Measurements from ENCODE around the gene WDR20.
A peak's percentile ranks its signal among the peaks of the same experiment; 100 is the strongest.
"Not testable (repeated sequence)": the region's sequence is repeated elsewhere in the genome, so short reads cannot be mapped to it uniquely, and the experiment has no call there.

WDR20 gene, protein sequence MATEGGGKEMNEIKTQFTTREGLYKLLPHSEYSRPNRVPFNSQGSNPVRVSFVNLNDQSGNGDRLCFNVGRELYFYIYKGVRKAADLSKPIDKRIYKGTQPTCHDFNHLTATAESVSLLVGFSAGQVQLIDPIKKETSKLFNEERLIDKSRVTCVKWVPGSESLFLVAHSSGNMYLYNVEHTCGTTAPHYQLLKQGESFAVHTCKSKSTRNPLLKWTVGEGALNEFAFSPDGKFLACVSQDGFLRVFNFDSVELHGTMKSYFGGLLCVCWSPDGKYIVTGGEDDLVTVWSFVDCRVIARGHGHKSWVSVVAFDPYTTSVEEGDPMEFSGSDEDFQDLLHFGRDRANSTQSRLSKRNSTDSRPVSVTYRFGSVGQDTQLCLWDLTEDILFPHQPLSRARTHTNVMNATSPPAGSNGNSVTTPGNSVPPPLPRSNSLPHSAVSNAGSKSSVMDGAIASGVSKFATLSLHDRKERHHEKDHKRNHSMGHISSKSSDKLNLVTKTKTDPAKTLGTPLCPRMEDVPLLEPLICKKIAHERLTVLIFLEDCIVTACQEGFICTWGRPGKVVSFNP
- total RNA-seq, result 56.1 to 70.9 (median 66.6) reads per million in 4 experiments

- DNase-seq, result peak; percentile 99
These were observed at the start of gene WDR20 for GRCh38 chr14:102139286-102140026. TSS of gene WDR20 (plus strand) at chr14:102139897. CDS start at chr14:102139924, 27 bp downstream.

GRCh38 chr14:102090713-102091112 lies 49.0 kb upstream of the WDR20 start:
- no peak for DNase-seq

DNA sequence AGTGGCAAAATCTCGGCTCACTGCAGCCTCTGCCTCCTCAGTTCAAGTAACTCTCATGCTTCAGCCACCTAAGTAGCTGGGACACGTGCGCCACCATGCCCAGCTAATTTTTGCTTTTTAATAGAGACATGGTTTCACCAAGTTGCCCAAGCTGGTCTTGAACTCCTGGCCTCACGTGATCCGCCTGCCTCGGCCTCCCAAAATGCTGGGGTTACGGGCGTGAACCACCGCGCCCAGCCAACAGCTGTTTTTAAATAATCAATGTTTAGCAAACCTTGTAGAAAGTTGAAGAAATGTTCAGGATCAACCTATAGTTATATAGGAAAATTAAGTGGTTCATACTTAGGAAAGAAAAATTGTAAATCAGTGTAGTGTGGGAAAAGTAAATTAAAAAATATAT lies 46.9 kb upstream of the WDR20 start:
- no peak for DNase-seq

- no peak for DNase-seq
These were observed 45.6 kb upstream of the WDR20 start for GRCh38 chr14:102094101-102094500.

GRCh38 chr14:102095231-102095870 lies 44.3 kb upstream of the WDR20 start:
- no peak for DNase-seq

GRCh38 chr14:102095871-102096568 lies 43.7 kb upstream of the WDR20 start:
- DNase-seq, result no peak

GRCh38 chr14:102096569-102097188 lies 43.0 kb upstream of the WDR20 start:
- DNase-seq, result peak; percentile 63

DNA sequence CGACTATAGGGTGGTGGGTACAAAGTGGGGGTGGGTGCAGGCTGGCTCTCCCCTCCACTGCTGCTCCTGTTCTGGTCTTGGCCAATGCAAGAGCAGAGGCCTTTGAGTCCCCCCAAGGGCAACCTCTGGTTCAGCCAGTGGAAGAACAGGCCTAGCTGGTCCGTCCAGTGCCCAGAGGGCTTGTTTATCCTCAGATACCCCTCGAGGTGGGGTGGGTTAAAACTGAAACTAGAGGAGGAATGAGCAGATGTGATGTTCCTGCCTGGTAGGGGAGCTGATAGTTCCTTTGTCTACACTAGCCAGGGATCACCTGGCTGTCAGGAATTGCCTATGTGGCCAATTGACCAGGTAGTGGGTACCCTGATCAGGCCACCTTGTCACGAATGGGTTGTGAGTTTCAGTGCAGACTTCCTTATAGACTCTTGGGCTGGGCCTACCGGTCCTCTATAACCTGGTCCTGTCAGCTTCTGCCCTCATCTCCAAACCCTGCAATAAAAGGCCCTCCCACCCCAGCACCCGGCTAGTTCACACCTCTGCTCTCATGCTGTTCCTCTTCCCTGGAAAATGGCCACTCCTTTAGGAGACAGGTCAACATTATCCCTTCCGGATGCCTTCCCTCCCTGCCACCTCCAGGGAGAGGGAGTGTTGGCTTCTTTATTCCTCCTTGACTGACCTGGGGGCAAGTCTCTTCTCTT lies 42.1 kb upstream of the WDR20 start:
- no peak for DNase-seq

DNA sequence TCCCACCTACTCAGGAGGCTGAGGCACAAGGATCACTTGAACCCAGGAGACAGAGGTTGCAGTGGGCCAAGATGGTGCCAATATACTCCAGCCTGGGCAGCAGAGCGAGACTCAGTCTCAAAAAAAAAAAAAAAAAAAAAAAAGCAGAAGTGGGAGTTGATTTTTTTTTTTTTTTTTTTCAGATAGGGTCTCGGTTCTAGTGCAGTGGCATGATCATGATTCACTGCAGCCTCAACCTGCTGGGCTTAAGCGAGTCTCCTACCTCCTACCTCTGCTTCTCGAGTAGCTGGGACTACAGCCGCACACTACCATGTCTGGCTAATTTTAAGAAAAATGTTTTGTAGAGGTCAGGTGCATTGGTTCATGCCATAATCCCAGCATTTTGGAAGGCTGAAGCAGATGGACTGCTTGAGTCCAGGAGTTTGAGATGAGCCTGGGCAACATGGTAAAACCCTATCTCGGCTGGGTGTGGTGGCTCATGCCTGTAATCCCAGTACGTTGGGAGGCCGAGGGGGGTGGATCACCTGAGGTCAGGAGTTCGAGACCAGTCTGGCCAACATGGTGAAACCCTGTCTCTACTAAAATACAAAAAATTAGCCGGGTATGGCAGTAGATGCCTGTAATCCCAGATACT lies 36.5 kb upstream of the WDR20 start:
- no peak for DNase-seq

DNA sequence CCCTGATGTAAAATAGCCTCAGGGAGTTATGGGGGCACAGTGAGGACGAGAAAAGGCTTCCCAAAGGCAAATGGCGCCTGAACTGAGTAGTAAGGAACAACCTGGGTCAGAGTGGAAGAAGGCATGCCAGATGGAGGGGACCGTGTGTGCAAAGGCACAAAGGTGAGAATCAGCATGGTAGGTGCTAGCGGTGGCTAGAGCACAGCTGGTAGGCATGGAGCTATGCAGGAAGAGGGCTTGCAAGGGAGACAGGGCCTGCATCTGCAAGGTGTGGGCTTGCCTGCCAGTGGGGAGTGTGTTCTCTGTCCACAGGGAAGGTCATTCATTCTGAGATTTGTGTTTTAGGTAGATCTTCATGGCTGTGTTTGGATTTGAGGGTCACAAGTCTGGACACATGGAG lies 34.3 kb upstream of the WDR20 start:
- DNase-seq, result no peak

- not testable (repeated sequence) for DNase-seq
These were observed 30.4 kb upstream of the WDR20 start for GRCh38 chr14:102109332-102109731.

- no peak for DNase-seq
These were observed 28.6 kb upstream of the WDR20 start for GRCh38 chr14:102111101-102111500.

DNA sequence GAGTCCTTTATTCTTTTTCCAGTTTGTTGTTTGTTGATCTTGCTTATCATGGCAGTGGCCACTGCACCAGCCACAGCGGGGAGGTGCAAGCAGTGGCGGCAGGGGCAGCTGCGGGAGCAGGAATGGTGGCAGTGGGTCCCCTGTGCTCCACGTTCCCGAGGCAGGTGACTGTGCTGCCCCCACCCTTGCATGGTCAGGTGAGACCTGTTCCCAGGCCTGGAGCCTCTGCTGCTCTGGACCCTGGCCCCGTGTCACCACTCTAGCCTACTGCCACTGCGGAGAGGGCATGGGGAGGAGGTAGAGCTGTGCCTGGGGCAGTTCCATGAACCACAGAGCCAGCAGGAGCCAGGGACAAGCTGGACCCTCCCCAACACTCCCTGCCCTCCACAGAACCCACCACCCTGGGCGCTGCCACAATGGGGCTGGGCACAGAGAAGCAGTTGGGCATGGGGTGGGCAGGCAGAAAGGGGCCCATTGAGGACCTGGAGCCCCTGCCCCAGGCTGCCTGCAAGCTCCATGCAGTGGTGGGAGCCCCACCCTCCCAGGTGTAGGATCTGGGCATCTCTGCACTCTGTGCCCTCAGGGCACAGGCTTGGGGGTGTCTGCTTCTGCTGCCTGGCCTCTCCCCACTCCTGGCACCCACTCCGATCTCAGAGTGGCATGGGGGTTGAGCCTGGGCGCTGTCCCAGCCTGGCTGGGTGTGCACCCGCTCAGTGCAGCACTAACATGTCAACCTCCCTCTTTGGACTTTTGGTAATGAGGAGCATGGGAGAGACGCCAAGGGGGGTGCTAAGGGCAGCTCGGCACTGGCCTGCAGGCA lies 23.1 kb upstream of the WDR20 start:
- no peak for DNase-seq

DNA sequence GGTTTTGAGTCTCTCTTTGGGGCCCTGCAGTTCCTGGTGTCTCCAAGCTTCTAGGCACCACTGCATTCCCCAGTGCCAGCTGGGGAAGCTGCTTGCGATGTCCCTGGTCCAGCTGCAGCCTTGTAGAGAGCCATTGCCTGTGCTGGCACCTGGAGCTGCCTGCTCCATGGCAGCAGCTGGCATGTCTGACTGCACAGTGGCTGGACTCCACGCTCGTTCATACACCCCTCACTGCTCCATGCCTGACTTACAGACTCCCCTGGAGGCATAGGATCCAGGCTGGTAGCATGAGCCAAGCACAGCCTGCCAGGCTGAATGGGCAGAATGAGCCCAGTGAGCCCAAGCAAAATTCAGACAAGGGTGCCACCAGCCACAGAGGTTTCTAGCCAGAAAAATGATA lies 21.8 kb upstream of the WDR20 start:
- DNase-seq, result no peak

- DNase-seq, result no peak
These were observed 18.8 kb upstream of the WDR20 start for GRCh38 chr14:102120888-102121287.

DNA sequence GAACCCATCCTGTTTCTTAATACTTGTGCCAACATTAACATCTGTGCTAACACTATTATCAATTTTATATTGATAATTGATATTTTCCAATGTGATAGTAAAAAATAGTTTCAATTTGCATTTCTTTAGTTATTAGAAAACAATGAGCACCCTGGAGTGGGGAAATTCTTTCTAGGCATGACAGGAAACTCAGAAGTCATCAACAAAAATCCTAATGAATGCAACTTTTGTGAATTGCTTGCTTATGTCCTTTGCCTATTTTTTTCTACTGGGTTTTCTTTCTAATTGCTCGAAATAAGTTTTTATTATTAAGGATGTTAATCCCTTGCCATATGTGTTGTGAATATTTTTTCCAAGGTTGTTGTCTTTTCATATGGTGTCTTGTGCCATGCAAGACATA lies 18.1 kb upstream of the WDR20 start:
- no peak for DNase-seq

- no peak for DNase-seq
These were observed 15.3 kb upstream of the WDR20 start for GRCh38 chr14:102124419-102124818.

DNA sequence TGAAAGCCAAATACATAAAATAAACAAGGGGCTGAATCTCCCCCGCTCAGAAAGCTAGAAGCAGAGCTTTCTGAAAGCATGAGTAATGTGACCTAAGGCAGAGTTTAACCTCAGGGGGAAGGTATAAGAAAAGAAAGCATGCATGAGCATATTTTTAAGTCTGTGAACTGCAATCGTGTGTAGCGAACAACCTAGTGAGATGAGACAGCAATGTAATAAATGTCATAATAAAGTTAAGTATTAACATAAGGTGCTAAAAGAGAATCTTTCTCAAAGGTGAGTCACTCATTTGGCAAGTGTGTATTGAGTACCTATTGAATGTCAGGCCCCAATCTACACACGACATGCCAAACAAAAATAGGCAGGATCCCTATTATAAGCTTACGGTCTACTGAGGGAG lies 14.2 kb upstream of the WDR20 start:
- DNase-seq, result no peak

GRCh38 chr14:102126807-102127455 lies 12.8 kb upstream of the WDR20 start:
- no peak for DNase-seq

- DNase-seq, result no peak
These were observed 8.0 kb upstream of the WDR20 start for GRCh38 chr14:102131741-102132140.

Data from effector CD8-positive, alpha-beta T cell (primary cell).